HCT116 (cell line): ENCODE measurements around the gene MRPL1. TPM values are rescaled to one million over a fixed set of nuclear protein-coding genes. Genes with fewer than 3 reads are reported as not detected.

ENCODE experiments used
- ATAC-seq: fragments of 200-7000 bp; cut with Tn5 transposase; 2 replicates; pipeline ENCODE4 v1.9.1; 2020; ENCODE audit warnings: mild to moderate bottlenecking, moderate library complexity
- BruUV-seq: library from RNA; stranded (reverse); fragments of 400-500 nt; replicated peaks from 2 replicates; lab custom pipeline; 2021; lab: Mats Ljungman, UMichigan
- CTCF ChIA-PET: fragments of 300-600 bp; sonication (Branson Sonifier 250); formaldehyde crosslinking; loops from one replicate; lab custom pipeline; 2021; ENCODE audit warnings: antibody characterized with exemption; lab: Charles Lee
- POLR2A ChIA-PET: fragments of 300-600, 350-600 bp; sonication (Branson Sonifier 250); formaldehyde crosslinking; loops from one replicate; lab custom pipeline; 2021; ENCODE audit warnings: antibody characterized with exemption; lab: Charles Lee
- RAD21 ChIA-PET, 2 experiments: fragments of 300-600 bp; sonication (Branson Sonifier 250); formaldehyde crosslinking; loops; one replicate each; lab custom pipeline; 2023; ENCODE audit warnings: low total read pairs in 2 of 2; ENCODE audit not compliant: uncharacterized antibody in 2 of 2, unreplicated experiment in 2 of 2, low non-redundant PET in 1 of 2; lab: Charles Lee
- DNase-seq: peaks from one replicate; pipeline ENCODE4 v3.0.0-alpha.2; 2010; ENCODE audit warnings: low read depth, low spot score
- H2AFZ ChIP-seq: fragments of 200-600 bp; shearing (Covaris generic), sonication (generic); 2 replicates; pipeline ENCODE4 v1.6.1; 2017; ENCODE audit warnings: low read depth, mixed run types, mixed read lengths, antibody characterized with exemption, low read length; ENCODE audit not compliant: poor library complexity, severe bottlenecking
- H3K27ac ChIP-seq: 2 replicates; pipeline ENCODE4 v1.5.1; 2012; ENCODE audit warnings: low read depth, low read length
- H3K27me3 ChIP-seq: fragments of 200-600 bp; sonication (generic); 2 replicates; pipeline ENCODE4 v1.6.1; 2016; ENCODE audit warnings: mixed run types, low read length, mixed read lengths; ENCODE audit not compliant: insufficient read depth
- H3K36me3 ChIP-seq, 2 experiments: fragments of 200-500 bp in 1 of 2; fragments of 200-600 bp in 1 of 2; sonication (Bioruptor generic) in 1 of 2; sonication (generic) in 1 of 2; 2 replicates each; pipeline versions ENCODE4 v1.5.1 to v1.6.1; 2014 to 2016; ENCODE audit warnings: low read length in 2 of 2, inconsistent platforms in 1 of 2, mixed read lengths in 1 of 2, mixed run types in 1 of 2; ENCODE audit not compliant: insufficient read depth in 2 of 2, control insufficient read depth in 1 of 2
- H3K4me1 ChIP-seq, 2 experiments: fragments of 200-600 bp in 1 of 2; sonication (generic) in 1 of 2; 2 replicates each; pipeline versions ENCODE4 v1.5.1 to v1.6.1; 2012 to 2017; ENCODE audit warnings: low read length in 2 of 2, inconsistent platforms in 1 of 2, mild to moderate bottlenecking in 1 of 2, mixed read lengths in 1 of 2, mixed run types in 1 of 2, moderate library complexity in 1 of 2; ENCODE audit not compliant: insufficient read depth in 2 of 2, control insufficient read depth in 1 of 2
- H3K4me2 ChIP-seq: fragments of 200-600 bp; sonication (generic); 2 replicates; pipeline ENCODE4 v1.6.1; 2017; ENCODE audit warnings: mixed run types, low read length, mixed read lengths
- H3K4me3 ChIP-seq, 2 experiments: fragments of 200-600 bp in 1 of 2; sonication (generic) in 1 of 2; replicated peaks in 1 of 2; 2 replicates each; pipeline ENCODE4 v1.5.1; 2011 to 2016; ENCODE audit warnings: low read length in 2 of 2, control low read depth in 1 of 2, low read depth in 1 of 2, mild to moderate bottlenecking in 1 of 2, mixed read lengths in 1 of 2, mixed run types in 1 of 2
- H3K79me2 ChIP-seq: fragments of 200-600 bp; sonication (generic); 2 replicates; pipeline ENCODE4 v1.6.1; 2017; ENCODE audit warnings: mild to moderate bottlenecking, mixed run types, low read length, moderate library complexity, mixed read lengths; ENCODE audit not compliant: insufficient read depth
- H3K9ac ChIP-seq: fragments of 200-600 bp; sonication (generic); 2 replicates; pipeline ENCODE4 v1.6.1; 2016; ENCODE audit warnings: low read length, mixed read lengths
- H3K9me2 ChIP-seq: fragments of 200-600 bp; sonication (generic), shearing (Covaris generic); 2 replicates; pipeline ENCODE4 v1.6.1; 2017; ENCODE audit warnings: mixed run types, mild to moderate bottlenecking, moderate library complexity; ENCODE audit not compliant: insufficient read depth
- H3K9me3 ChIP-seq, 2 experiments: fragments of 200-500 bp in 1 of 2; fragments of 200-600 bp in 1 of 2; sonication (Bioruptor generic) in 1 of 2; sonication (generic) in 1 of 2; 2 replicates each; pipeline ENCODE4 v1.6.1; 2014 to 2017; ENCODE audit warnings: low read length in 2 of 2, mixed read lengths in 2 of 2, inconsistent platforms in 1 of 2, low read depth in 1 of 2, mild to moderate bottlenecking in 1 of 2, mixed run types in 1 of 2, moderate library complexity in 1 of 2; ENCODE audit not compliant: control insufficient read depth in 1 of 2, insufficient read depth in 1 of 2
- H4K20me1 ChIP-seq: fragments of 200-600 bp; sonication (generic), shearing (Covaris generic); 2 replicates; pipeline ENCODE4 v1.6.1; 2017; ENCODE audit warnings: mixed run types, mild to moderate bottlenecking, moderate library complexity; ENCODE audit not compliant: insufficient read depth
- FOSL1 ChIP-seq: IDR thresholded peaks from 2 replicates; pipeline ENCODE4 v1.6.1; 2012; ENCODE audit warnings: low read depth
- RAD21 ChIP-seq: IDR thresholded peaks from 2 replicates; pipeline ENCODE4 v1.6.1; 2012; ENCODE audit warnings: low read depth, mild to moderate bottlenecking
- SP1 ChIP-seq: IDR thresholded peaks from 2 replicates; pipeline ENCODE4 v1.6.1; 2012; ENCODE audit warnings: low read depth
- ZFX ChIP-seq: fragments of 450-650 bp; IDR thresholded peaks from 2 replicates; pipeline ENCODE4 v1.6.1; 2017
- intact Hi-C: fragments of 100-400 bp; cut with micrococcal nuclease; formaldehyde crosslinking; loops from 2 replicates; pipeline ENCODE4 v1.10.0; 2022
- total RNA-seq: library from RNA; stranded (reverse); gene quantifications from one replicate; pipeline ENCODE4 v1.2.1, GENCODE V29; 2021; ENCODE audit not compliant: unreplicated experiment
- TF ChIP-seq, protein P1 (sequence below): IDR thresholded peaks from 2 replicates; pipeline ENCODE4 v1.6.1; 2011; ENCODE audit warnings: mild to moderate bottlenecking, low read length, moderate library complexity; ENCODE audit not compliant: insufficient replicate concordance; ENCODE audit errors: extremely low read depth

Gene MRPL1
- total RNA-seq, 1 experiment from 2014 or later: 54.9 TPM

DNA sequence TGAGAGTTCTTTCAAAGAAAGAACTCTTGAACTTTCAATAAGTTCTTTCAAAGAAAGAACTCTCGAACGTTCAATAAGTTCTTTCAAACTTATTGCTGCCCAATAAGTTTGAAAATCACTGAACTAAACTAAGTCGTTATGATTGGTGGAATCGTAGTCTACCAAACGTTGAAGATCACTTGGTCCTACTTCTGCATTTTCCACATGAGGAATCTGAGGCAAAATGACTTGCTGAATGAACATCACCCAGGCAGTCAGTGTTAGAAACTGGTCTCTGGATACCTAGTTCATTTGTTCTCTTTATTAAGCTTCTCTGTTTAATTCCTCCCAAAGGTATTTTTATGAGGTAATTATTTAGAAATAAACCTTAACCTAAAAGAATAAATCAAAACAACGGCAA is 36.4 kb upstream of the MRPL1 start:
- POLR2A ChIA-PET: no interaction called here
- DNase-seq: no peak
- intact Hi-C loops: no loop called here
- H3K9me3 ChIP-seq: no peaks in the 10 kb centered on the region
- no peak for ATAC-seq
- H3K9me2 ChIP-seq: no peaks in the 10 kb centered on the region
- H3K4me1 ChIP-seq: peaks cover 0 to 1% of the 10 kb centered on the region in 2 experiments; a peak in 2 of 4 replicates
- H4K20me1 ChIP-seq: no peaks in the 10 kb centered on the region
- CTCF ChIA-PET: no interaction called here
- BruUV-seq: no TSS peak
- no peak overlapping the region for H3K27ac ChIP-seq
- no peaks in the 10 kb centered on the region for H3K36me3 ChIP-seq
- TF ChIP-seq FOSL1 (no peak), ZFX (no peak)
- no peaks in the 10 kb centered on the region for H3K27me3 ChIP-seq
- H3K4me2 ChIP-seq: no peak overlapping the region
- H2AFZ ChIP-seq: no peak overlapping the region
- no peak overlapping the region for H3K4me3 ChIP-seq
- RAD21 ChIA-PET: no interaction called here
- no peaks in the 10 kb centered on the region for H3K79me2 ChIP-seq
- no peak overlapping the region for H3K9ac ChIP-seq

DNA sequence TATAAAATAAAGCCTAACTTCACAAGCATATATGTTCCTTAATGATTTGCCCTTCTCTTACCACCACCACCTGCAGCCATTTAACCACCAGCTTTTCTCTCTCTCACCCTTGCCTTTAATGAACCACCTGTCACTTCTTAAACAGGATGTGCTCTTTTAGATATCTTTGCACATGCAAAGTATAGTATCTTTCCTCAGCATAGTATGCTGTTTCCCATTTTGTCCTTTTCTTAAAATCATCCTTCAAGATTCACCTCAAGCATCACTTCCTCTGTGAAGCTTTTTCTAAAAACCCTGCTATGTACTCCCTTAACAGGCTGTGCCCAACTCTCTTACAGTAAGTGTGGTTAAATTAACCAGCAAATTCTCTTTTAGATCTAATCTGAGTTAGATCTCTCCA is 35.3 kb upstream of the MRPL1 start:
- no peaks in the 10 kb centered on the region for H3K27me3 ChIP-seq
- no peak overlapping the region for H3K4me3 ChIP-seq
- no peak overlapping the region for H3K27ac ChIP-seq
- ChIA-PET RAD21 (no interaction called here), CTCF (no interaction called here), POLR2A (no interaction called here)
- no peaks in the 10 kb centered on the region for H3K36me3 ChIP-seq
- intact Hi-C loops: no loop called here
- H3K9ac ChIP-seq: no peak overlapping the region
- no TSS peak for BruUV-seq
- H3K9me2 ChIP-seq: no peaks in the 10 kb centered on the region
- ATAC-seq (no peak), DNase-seq (no peak)
- H2AFZ ChIP-seq: no peak overlapping the region
- H3K4me2 ChIP-seq: no peak overlapping the region
- H3K9me3 ChIP-seq: no peaks in the 10 kb centered on the region
- no peak for TF ChIP-seq SP1
- TF ChIP-seq, protein P1, sequence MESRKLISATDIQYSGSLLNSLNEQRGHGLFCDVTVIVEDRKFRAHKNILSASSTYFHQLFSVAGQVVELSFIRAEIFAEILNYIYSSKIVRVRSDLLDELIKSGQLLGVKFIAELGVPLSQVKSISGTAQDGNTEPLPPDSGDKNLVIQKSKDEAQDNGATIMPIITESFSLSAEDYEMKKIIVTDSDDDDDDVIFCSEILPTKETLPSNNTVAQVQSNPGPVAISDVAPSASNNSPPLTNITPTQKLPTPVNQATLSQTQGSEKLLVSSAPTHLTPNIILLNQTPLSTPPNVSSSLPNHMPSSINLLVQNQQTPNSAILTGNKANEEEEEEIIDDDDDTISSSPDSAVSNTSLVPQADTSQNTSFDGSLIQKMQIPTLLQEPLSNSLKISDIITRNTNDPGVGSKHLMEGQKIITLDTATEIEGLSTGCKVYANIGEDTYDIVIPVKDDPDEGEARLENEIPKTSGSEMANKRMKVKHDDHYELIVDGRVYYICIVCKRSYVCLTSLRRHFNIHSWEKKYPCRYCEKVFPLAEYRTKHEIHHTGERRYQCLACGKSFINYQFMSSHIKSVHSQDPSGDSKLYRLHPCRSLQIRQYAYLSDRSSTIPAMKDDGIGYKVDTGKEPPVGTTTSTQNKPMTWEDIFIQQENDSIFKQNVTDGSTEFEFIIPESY: no peak
- no peak for TF ChIP-seq RAD21
- no peak for TF ChIP-seq ZFX
- no peaks in the 10 kb centered on the region for H3K4me1 ChIP-seq
- H4K20me1 ChIP-seq: no peaks in the 10 kb centered on the region
- H3K79me2 ChIP-seq: no peaks in the 10 kb centered on the region
